Hepatic stellate cell (primary cell): Measurements from ENCODE around the gene ITM2C.
A peak's percentile ranks its signal among the peaks of the same experiment; 100 is the strongest.

Experiments
- DNase-seq: peaks from one replicate; pipeline ENCODE4 v3.0.0; 2011; ENCODE audit warnings: low spot score

The ITM2C gene

GRCh38 chr2:230873661-230874401 lies 9.1 kb downstream of the ITM2C start:
- no peak for DNase-seq

- no peak for DNase-seq
Measured at GRCh38 chr2:230874456-230874855, 9.7 kb downstream of the ITM2C start.

- DNase-seq: no peak
Measured at GRCh38 chr2:230874876-230875275, 10.1 kb downstream of the ITM2C start.

GRCh38 chr2:230875347-230876315 lies 10.9 kb downstream of the ITM2C start:
- no peak for DNase-seq

- no peak for DNase-seq
Measured at GRCh38 chr2:230877116-230877758, 12.5 kb downstream of the ITM2C start.

GRCh38 chr2:230877759-230878598 lies 13.2 kb downstream of the ITM2C start:
- no peak for DNase-seq

- DNase-seq: no peak
Measured at GRCh38 chr2:230878599-230879188, 14.0 kb downstream of the ITM2C start.

- no peak for DNase-seq
Measured at GRCh38 chr2:230879271-230879882, 14.6 kb downstream of the ITM2C start.

GRCh38 chr2:230879891-230880290 lies 15.1 kb downstream of the ITM2C start:
- no peak for DNase-seq

- DNase-seq: no peak
Measured at GRCh38 chr2:230881840-230882239, 17.1 kb downstream of the ITM2C start.

- DNase-seq: peak; percentile 75
Measured at GRCh38 chr2:230885463-230886130, 20.9 kb downstream of the ITM2C start.

- no peak for DNase-seq
Measured at GRCh38 chr2:230886206-230886605, 21.5 kb downstream of the ITM2C start.

GRCh38 chr2:230886671-230887071 lies 21.9 kb downstream of the ITM2C start:
- DNase-seq: no peak

GRCh38 chr2:230887342-230887741 lies 22.6 kb downstream of the ITM2C start:
- DNase-seq: no peak

- no peak for DNase-seq
Measured at GRCh38 chr2:230888824-230889400, 24.2 kb downstream of the ITM2C start.

GRCh38 chr2:230889911-230890601 lies 25.3 kb downstream of the ITM2C start:
- no peak for DNase-seq

GRCh38 chr2:230890646-230891045 lies 25.9 kb downstream of the ITM2C start:
- DNase-seq: no peak

GRCh38 chr2:230891064-230891463 lies 26.3 kb downstream of the ITM2C start:
- no peak for DNase-seq

- DNase-seq: no peak
Measured at GRCh38 chr2:230891509-230891908, 26.8 kb downstream of the ITM2C start.
